WTC11 (cell line): ENCODE results near the gene DPYSL4. TPM values are rescaled to one million over a fixed set of nuclear protein-coding genes. Genes with fewer than 3 reads are reported as not detected.
A peak's percentile ranks its signal among the peaks of the same experiment; 100 is the strongest.

ENCODE experiments used
- ATAC-seq: fragments of 200-7000 bp; cut with Tn5 transposase; 2 replicates; pipeline ENCODE4 v1.10.0; 2021; ENCODE audit warnings: mild to moderate bottlenecking, moderate library complexity
- CTCF ChIA-PET: fragments of 300-600 bp; sonication (Branson Sonifier 250); formaldehyde crosslinking; loops from one replicate; lab custom pipeline; 2021; ENCODE audit warnings: antibody characterized with exemption; lab: Charles Lee
- POLR2A ChIA-PET: fragments of 350-600 bp; sonication (Branson Sonifier 250); formaldehyde crosslinking; loops from one replicate; lab custom pipeline; 2021; ENCODE audit warnings: antibody characterized with exemption; lab: Charles Lee
- DNase-seq: peaks from one replicate; pipeline ENCODE4 v3.0.0; 2021; ENCODE audit warnings: low spot score
- H3K27ac Mint-ChIP-seq: 2 replicates; pipeline ENCODE4 v1.8.0; 2021; ENCODE audit warnings: mixed read lengths
- H3K27me3 Mint-ChIP-seq: 2 replicates; pipeline ENCODE4 v1.8.0; 2021; ENCODE audit warnings: low read depth, mild to moderate bottlenecking, moderate library complexity, mixed read lengths
- H3K36me3 Mint-ChIP-seq: 2 replicates; pipeline ENCODE4 v1.8.0; 2021; ENCODE audit warnings: mixed read lengths
- H3K4me1 Mint-ChIP-seq: 2 replicates; pipeline ENCODE4 v1.8.0; 2022; ENCODE audit warnings: mixed read lengths
- H3K4me3 Mint-ChIP-seq: 2 replicates; pipeline ENCODE4 v1.8.0; 2021; ENCODE audit warnings: mild to moderate bottlenecking, moderate library complexity, mixed read lengths
- H3K9me3 Mint-ChIP-seq: 2 replicates; pipeline ENCODE4 v1.8.0; 2021; ENCODE audit warnings: mixed read lengths
- ATF1 ChIP-seq: sonication (generic); formaldehyde crosslinking; IDR thresholded peaks from 2 replicates; pipeline ENCODE4 v1.8.1; 2023; ENCODE audit warnings: mild to moderate bottlenecking, moderate library complexity, missing genetic modification reagents
- FOXK1 ChIP-seq: sonication (generic); formaldehyde crosslinking; IDR thresholded peaks from 2 replicates; pipeline ENCODE4 v1.8.0; 2022; ENCODE audit warnings: mild to moderate bottlenecking, moderate library complexity, missing genetic modification reagents
- FOXP1 ChIP-seq: sonication (generic); formaldehyde crosslinking; IDR thresholded peaks from 2 replicates; pipeline ENCODE4 v1.8.0; 2022; ENCODE audit warnings: missing genetic modification reagents, mild to moderate bottlenecking, moderate library complexity, borderline replicate concordance
- GRHL2 ChIP-seq: fragments of 250-450 bp; sonication (Bioruptor Pico); IDR thresholded peaks from 2 replicates; pipeline ENCODE4 v1.8.0; 2022; ENCODE audit warnings: mild to moderate bottlenecking, moderate library complexity; ENCODE audit not compliant: insufficient replicate concordance, severe bottlenecking
- HMGA2 ChIP-seq: fragments of 250-450 bp; sonication (Bioruptor Pico); IDR thresholded peaks from 2 replicates; pipeline ENCODE4 v1.4.0; 2021; ENCODE audit warnings: mild to moderate bottlenecking, moderate library complexity
- IRF2 ChIP-seq: sonication (generic); formaldehyde crosslinking; IDR thresholded peaks from 2 replicates; pipeline ENCODE4 v1.8.0; 2022; ENCODE audit warnings: low read depth, missing genetic modification reagents, borderline replicate concordance
- KAT7 ChIP-seq: sonication (generic); formaldehyde crosslinking; IDR thresholded peaks from 2 replicates; pipeline ENCODE4 v1.8.1; 2023; ENCODE audit warnings: missing genetic modification reagents, mild to moderate bottlenecking, borderline replicate concordance
- MXD4 ChIP-seq: fragments of 250-450 bp; sonication (Bioruptor Pico); IDR thresholded peaks from 2 replicates; pipeline ENCODE4 v1.8.0; 2021; ENCODE audit warnings: mild to moderate bottlenecking, moderate library complexity, borderline replicate concordance
- SMAD4 ChIP-seq: sonication (generic); formaldehyde crosslinking; IDR thresholded peaks from 2 replicates; pipeline ENCODE4 v1.8.0; 2022; ENCODE audit warnings: mild to moderate bottlenecking, missing genetic modification reagents
- SOX15 ChIP-seq: fragments of 250-450 bp; sonication (Bioruptor Pico); IDR thresholded peaks from 2 replicates; pipeline ENCODE4 v1.9.0; 2021; ENCODE audit warnings: mild to moderate bottlenecking
- TCF7 ChIP-seq: sonication (generic); formaldehyde crosslinking; IDR thresholded peaks from 2 replicates; pipeline ENCODE4 v1.8.0; 2022; ENCODE audit warnings: mild to moderate bottlenecking, low read depth, missing genetic modification reagents, moderate library complexity
- TP53 ChIP-seq: sonication (generic); formaldehyde crosslinking; IDR thresholded peaks from 2 replicates; pipeline ENCODE4 v1.8.1; 2023; ENCODE audit warnings: mild to moderate bottlenecking, missing genetic modification reagents
- ZNF396 ChIP-seq: fragments of 250-450 bp; sonication (Bioruptor Pico); IDR thresholded peaks from 2 replicates; pipeline ENCODE4 v1.8.0; 2021; ENCODE audit warnings: mild to moderate bottlenecking, moderate library complexity, borderline replicate concordance
- ZNF416 ChIP-seq: fragments of 250-450 bp; sonication (Bioruptor Pico); IDR thresholded peaks from 2 replicates; pipeline ENCODE4 v1.9.0; 2021; ENCODE audit warnings: mild to moderate bottlenecking, inconsistent platforms
- total RNA-seq: library from RNA; stranded (reverse); gene quantifications from 3 replicates; pipeline ENCODE4 v1.2.3, GENCODE V29; 2021
- TF ChIP-seq, protein P1 (sequence below): sonication (generic); formaldehyde crosslinking; IDR thresholded peaks from 2 replicates; pipeline ENCODE4 v1.8.1; 2023; ENCODE audit warnings: mild to moderate bottlenecking, missing genetic modification reagents, moderate library complexity
- TF ChIP-seq, protein P2 (sequence below): sonication (generic); formaldehyde crosslinking; IDR thresholded peaks from 2 replicates; pipeline ENCODE4 v1.8.1; 2023; ENCODE audit warnings: mild to moderate bottlenecking, missing genetic modification reagents, borderline replicate concordance
- TF ChIP-seq, protein P3 (sequence below): sonication (generic); formaldehyde crosslinking; IDR thresholded peaks from 2 replicates; pipeline ENCODE4 v1.8.0; 2022; ENCODE audit warnings: mild to moderate bottlenecking, missing genetic modification reagents
- TF ChIP-seq, protein P4 (sequence below): sonication (generic); formaldehyde crosslinking; IDR thresholded peaks from 2 replicates; pipeline ENCODE4 v1.8.1; 2023; ENCODE audit warnings: mild to moderate bottlenecking, moderate library complexity, missing genetic modification reagents
- TF ChIP-seq, protein P5 (sequence below): sonication (generic); formaldehyde crosslinking; IDR thresholded peaks from 2 replicates; pipeline ENCODE4 v1.8.1; 2023; ENCODE audit warnings: mild to moderate bottlenecking, missing genetic modification reagents
- TF ChIP-seq, protein P6 (sequence below): fragments of 250-450 bp; sonication (Bioruptor Pico); IDR thresholded peaks from 2 replicates; pipeline ENCODE4 v1.9.0; 2021; ENCODE audit warnings: moderate library complexity, mild to moderate bottlenecking, inconsistent platforms, borderline replicate concordance

DPYSL4 gene
- total RNA-seq, 1 experiment from 2014 or later = 17.0 TPM

DNA sequence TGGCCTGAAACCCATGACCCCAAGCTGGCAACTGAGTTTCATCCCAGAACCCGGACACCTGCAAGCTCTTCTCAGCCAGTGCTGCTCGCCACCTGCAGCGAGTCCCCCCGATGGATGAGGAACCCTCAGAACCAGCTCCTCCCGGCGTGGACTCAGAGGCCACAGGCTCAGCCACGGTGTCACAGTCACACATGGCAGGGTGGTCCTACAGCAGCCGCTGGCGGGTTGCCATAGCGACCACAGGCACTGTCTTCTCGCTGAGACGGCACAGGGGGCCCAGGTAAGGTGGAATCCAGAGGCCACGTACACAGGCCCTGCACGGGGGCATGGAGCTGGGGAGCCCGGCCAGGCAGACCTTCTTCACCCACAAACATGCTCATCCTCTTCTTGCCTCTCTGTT is 53.4 kb downstream of the DPYSL4 start:
- H3K9me3 Mint-ChIP-seq = no peaks in the 10 kb centered on the region
- CTCF ChIA-PET = interaction anchor here (1.5 kb wide), 2 partner anchors 13 to 121 kb away, joined by 4 to 5 read pairs; no protein-coding TSS in a partner anchor
- no peaks in the 10 kb centered on the region for H3K36me3 Mint-ChIP-seq
- H3K27me3 Mint-ChIP-seq = no peaks in the 10 kb centered on the region
- DNase-seq (no peak), ATAC-seq (no peak)
- H3K27ac Mint-ChIP-seq = no peak overlapping the region
- POLR2A ChIA-PET = no interaction called here
- no peaks in the 10 kb centered on the region for H3K4me1 Mint-ChIP-seq
- no peak overlapping the region for H3K4me3 Mint-ChIP-seq
- TF ChIP-seq ZNF396 (CRISPR knock-in tag) = no peak

DNA sequence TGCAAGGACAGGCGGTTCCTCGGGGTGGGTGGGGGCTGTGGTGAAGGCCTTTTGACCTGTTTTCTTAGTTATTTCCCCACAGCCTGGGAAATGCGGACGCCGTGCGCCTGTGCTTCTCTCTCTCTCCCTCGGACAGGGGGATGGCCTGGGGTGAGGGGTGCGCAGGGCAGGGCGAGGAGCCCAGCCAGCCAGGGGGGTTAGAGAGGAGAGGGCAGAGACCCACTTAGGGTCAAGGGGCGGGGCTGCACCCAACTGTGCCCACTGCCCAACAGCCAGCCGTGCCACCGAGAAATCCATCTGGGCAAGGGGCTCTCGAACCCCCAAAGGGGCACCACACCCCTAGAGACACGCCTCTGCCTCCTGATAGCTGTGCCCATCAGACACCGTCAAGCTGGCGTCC is 53.8 kb downstream of the DPYSL4 start:
- TF ChIP-seq IRF2 (CRISPR knock-in tag) = no peak
- no peak for TF ChIP-seq SMAD4 (CRISPR knock-in tag)
- TF ChIP-seq MXD4 (CRISPR knock-in tag) = no peak
- TF ChIP-seq TCF7 (CRISPR knock-in tag) = no peak
- TF ChIP-seq, protein P1, sequence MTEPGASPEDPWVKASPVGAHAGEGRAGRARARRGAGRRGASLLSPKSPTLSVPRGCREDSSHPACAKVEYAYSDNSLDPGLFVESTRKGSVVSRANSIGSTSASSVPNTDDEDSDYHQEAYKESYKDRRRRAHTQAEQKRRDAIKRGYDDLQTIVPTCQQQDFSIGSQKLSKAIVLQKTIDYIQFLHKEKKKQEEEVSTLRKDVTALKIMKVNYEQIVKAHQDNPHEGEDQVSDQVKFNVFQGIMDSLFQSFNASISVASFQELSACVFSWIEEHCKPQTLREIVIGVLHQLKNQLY (CRISPR knock-in tag) = no peak
- TF ChIP-seq FOXK1 (CRISPR knock-in tag) = no peak
- no peak for TF ChIP-seq FOXP1 (CRISPR knock-in tag)
- TF ChIP-seq KAT7 (CRISPR knock-in tag) = no peak
- TF ChIP-seq, protein P2, sequence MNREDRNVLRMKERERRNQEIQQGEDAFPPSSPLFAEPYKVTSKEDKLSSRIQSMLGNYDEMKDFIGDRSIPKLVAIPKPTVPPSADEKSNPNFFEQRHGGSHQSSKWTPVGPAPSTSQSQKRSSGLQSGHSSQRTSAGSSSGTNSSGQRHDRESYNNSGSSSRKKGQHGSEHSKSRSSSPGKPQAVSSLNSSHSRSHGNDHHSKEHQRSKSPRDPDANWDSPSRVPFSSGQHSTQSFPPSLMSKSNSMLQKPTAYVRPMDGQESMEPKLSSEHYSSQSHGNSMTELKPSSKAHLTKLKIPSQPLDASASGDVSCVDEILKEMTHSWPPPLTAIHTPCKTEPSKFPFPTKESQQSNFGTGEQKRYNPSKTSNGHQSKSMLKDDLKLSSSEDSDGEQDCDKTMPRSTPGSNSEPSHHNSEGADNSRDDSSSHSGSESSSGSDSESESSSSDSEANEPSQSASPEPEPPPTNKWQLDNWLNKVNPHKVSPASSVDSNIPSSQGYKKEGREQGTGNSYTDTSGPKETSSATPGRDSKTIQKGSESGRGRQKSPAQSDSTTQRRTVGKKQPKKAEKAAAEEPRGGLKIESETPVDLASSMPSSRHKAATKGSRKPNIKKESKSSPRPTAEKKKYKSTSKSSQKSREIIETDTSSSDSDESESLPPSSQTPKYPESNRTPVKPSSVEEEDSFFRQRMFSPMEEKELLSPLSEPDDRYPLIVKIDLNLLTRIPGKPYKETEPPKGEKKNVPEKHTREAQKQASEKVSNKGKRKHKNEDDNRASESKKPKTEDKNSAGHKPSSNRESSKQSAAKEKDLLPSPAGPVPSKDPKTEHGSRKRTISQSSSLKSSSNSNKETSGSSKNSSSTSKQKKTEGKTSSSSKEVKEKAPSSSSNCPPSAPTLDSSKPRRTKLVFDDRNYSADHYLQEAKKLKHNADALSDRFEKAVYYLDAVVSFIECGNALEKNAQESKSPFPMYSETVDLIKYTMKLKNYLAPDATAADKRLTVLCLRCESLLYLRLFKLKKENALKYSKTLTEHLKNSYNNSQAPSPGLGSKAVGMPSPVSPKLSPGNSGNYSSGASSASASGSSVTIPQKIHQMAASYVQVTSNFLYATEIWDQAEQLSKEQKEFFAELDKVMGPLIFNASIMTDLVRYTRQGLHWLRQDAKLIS (CRISPR knock-in tag) = no peak
- POLR2A ChIA-PET = no interaction called here
- ATAC-seq (no peak), DNase-seq (no peak)
- H3K27ac Mint-ChIP-seq = 0 out of 2 replicates have a peak overlapping the region, but pooled peaks have one; percentile 36
- H3K27me3 Mint-ChIP-seq = no peaks in the 10 kb centered on the region
- H3K36me3 Mint-ChIP-seq = no peaks in the 10 kb centered on the region
- no peaks in the 10 kb centered on the region for H3K9me3 Mint-ChIP-seq
- H3K4me3 Mint-ChIP-seq = no peak overlapping the region
- no peaks in the 10 kb centered on the region for H3K4me1 Mint-ChIP-seq
- CTCF ChIA-PET = interaction anchor here (1.5 kb wide), 2 partner anchors 12 to 120 kb away, joined by 4 to 5 read pairs; no protein-coding TSS in a partner anchor

DNA sequence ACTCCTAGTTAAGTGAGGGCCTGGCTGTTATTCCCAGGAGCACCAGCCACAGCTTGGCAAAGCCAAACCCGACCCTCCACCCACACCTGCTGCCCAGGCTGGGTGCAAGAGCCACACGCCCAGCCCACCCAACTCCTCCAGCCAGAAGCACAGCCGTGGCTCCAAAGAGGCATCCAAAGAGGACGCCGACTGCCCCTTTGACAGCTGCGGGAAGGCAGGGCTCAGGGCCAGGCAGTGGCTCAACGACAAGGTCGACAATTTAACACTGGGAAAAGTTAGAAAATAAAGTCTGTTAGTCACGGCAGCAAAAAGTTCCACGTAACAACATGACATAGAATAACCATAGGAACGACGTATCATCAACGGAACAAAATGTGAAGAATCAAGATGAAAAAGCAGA is 54.3 kb downstream of the DPYSL4 start:
- Mint-ChIP-seq H3K4me3 (no peak overlapping the region), H3K4me1 (no peaks in the 10 kb centered on the region), H3K36me3 (no peaks in the 10 kb centered on the region), H3K27me3 (no peaks in the 10 kb centered on the region), H3K9me3 (no peaks in the 10 kb centered on the region), H3K27ac (peak overlapping the region; percentile 86; the same call in 1 of the 2 replicates)
- POLR2A ChIA-PET = no interaction called here
- CTCF ChIA-PET = interaction anchor here (1.5 kb wide), 1 partner anchor 120 kb away, joined by 4 read pairs; no protein-coding TSS in a partner anchor
- ATAC-seq (no peak), DNase-seq (no peak)
- TF ChIP-seq GRHL2 (CRISPR knock-in tag) = no peak
- no peak for TF ChIP-seq TP53 (CRISPR knock-in tag)
- no peak for TF ChIP-seq SOX15
- TF ChIP-seq, protein P3, sequence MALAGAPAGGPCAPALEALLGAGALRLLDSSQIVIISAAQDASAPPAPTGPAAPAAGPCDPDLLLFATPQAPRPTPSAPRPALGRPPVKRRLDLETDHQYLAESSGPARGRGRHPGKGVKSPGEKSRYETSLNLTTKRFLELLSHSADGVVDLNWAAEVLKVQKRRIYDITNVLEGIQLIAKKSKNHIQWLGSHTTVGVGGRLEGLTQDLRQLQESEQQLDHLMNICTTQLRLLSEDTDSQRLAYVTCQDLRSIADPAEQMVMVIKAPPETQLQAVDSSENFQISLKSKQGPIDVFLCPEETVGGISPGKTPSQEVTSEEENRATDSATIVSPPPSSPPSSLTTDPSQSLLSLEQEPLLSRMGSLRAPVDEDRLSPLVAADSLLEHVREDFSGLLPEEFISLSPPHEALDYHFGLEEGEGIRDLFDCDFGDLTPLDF (CRISPR knock-in tag) = no peak
- no peak for TF ChIP-seq ATF1 (CRISPR knock-in tag)
- TF ChIP-seq, protein P4, sequence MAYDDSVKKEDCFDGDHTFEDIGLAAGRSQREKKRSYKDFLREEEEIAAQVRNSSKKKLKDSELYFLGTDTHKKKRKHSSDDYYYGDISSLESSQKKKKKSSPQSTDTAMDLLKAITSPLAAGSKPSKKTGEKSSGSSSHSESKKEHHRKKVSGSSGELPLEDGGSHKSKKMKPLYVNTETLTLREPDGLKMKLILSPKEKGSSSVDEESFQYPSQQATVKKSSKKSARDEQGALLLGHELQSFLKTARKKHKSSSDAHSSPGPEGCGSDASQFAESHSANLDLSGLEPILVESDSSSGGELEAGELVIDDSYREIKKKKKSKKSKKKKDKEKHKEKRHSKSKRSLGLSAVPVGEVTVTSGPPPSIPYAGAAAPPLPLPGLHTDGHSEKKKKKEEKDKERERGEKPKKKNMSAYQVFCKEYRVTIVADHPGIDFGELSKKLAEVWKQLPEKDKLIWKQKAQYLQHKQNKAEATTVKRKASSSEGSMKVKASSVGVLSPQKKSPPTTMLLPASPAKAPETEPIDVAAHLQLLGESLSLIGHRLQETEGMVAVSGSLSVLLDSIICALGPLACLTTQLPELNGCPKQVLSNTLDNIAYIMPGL = no peak
- TF ChIP-seq, protein P5, sequence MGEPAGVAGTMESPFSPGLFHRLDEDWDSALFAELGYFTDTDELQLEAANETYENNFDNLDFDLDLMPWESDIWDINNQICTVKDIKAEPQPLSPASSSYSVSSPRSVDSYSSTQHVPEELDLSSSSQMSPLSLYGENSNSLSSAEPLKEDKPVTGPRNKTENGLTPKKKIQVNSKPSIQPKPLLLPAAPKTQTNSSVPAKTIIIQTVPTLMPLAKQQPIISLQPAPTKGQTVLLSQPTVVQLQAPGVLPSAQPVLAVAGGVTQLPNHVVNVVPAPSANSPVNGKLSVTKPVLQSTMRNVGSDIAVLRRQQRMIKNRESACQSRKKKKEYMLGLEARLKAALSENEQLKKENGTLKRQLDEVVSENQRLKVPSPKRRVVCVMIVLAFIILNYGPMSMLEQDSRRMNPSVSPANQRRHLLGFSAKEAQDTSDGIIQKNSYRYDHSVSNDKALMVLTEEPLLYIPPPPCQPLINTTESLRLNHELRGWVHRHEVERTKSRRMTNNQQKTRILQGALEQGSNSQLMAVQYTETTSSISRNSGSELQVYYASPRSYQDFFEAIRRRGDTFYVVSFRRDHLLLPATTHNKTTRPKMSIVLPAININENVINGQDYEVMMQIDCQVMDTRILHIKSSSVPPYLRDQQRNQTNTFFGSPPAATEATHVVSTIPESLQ (CRISPR knock-in tag) = no peak
- no peak for TF ChIP-seq HMGA2 (CRISPR knock-in tag)
- TF ChIP-seq, protein P6, sequence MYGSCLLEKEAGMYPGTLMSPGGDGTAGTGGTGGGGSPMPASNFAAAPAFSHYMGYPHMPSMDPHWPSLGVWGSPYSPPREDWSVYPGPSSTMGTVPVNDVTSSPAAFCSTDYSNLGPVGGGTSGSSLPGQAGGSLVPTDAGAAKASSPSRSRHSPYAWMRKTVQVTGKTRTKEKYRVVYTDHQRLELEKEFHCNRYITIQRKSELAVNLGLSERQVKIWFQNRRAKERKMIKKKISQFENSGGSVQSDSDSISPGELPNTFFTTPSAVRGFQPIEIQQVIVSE (CRISPR knock-in tag) = no peak
- TF ChIP-seq ZNF416 = no peak
